ENCODE data around the gene DYSF.

- TF ChIP-seq GATA3 (IDR thresholded peaks at IDR 0.05; ENCODE audit: low read depth, low read length) (no peak), GATA2 (IDR thresholded peaks at IDR 0.05; ENCODE audit: low read depth, low read length) (no peak)
These were observed 229.7 kb downstream of the DYSF start for GRCh38 chr2:71683070-71683469.

All from SH-SY5Y (cell line).